ENCODE data around the gene RBM19.
A peak's percentile ranks its signal among the peaks of the same experiment; 100 is the strongest.
"Not testable (repeated sequence)": the region's sequence is repeated elsewhere in the genome, so short reads cannot be mapped to it uniquely, and the experiment has no call there.

Gene RBM19, protein sequence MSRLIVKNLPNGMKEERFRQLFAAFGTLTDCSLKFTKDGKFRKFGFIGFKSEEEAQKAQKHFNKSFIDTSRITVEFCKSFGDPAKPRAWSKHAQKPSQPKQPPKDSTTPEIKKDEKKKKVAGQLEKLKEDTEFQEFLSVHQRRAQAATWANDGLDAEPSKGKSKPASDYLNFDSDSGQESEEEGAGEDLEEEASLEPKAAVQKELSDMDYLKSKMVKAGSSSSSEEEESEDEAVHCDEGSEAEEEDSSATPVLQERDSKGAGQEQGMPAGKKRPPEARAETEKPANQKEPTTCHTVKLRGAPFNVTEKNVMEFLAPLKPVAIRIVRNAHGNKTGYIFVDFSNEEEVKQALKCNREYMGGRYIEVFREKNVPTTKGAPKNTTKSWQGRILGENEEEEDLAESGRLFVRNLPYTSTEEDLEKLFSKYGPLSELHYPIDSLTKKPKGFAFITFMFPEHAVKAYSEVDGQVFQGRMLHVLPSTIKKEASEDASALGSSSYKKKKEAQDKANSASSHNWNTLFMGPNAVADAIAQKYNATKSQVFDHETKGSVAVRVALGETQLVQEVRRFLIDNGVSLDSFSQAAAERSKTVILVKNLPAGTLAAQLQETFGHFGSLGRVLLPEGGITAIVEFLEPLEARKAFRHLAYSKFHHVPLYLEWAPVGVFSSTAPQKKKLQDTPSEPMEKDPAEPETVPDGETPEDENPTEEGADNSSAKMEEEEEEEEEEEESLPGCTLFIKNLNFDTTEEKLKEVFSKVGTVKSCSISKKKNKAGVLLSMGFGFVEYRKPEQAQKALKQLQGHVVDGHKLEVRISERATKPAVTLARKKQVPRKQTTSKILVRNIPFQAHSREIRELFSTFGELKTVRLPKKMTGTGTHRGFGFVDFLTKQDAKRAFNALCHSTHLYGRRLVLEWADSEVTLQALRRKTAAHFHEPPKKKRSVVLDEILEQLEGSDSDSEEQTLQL

DNA sequence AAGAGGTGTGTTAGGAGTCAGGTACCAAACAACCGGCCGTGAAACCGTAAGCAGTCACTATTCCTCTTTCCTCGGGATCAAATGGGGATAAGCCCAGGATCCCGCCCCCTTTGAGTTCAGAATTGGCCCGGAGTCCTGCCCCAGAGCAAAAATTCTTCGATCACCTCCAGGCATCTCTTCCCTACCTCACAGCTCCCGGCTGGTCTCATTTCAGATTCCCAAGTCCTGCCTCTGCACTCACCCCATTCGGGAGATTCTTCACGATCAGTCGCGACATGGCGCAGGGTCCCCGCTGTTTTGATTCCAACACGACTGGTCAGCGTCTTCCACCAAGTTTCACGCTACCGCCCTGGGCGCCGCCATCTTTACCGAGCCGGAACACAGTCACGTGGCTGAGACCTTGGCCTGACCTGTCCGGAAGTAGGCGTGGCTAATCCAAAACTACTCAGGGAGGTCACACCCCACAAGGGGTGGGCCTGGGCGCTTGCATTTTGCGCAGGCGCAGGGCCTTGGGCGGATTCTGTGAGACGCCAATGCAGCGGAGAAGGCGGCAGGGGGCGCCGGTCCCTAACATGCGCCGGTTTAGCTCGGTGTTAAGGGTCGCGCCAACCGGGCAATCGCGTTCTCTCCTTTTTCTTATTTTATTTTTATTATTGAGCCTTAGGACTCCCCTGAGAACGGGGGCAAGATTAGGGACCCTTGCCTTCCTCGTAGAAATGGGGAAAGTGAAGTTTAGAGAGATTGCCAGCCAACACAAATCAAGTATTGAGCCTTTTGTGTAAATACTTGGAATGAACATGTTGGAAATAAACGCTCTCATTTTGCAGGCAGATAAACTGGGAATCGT, at the start of gene RBM19:
TSS of gene RBM19 (minus strand) at position 375 of the 847 bp plus-strand sequence. CDS start at position 277, 98 bp downstream.
- peak; percentile 100 for DNase-seq

DNA sequence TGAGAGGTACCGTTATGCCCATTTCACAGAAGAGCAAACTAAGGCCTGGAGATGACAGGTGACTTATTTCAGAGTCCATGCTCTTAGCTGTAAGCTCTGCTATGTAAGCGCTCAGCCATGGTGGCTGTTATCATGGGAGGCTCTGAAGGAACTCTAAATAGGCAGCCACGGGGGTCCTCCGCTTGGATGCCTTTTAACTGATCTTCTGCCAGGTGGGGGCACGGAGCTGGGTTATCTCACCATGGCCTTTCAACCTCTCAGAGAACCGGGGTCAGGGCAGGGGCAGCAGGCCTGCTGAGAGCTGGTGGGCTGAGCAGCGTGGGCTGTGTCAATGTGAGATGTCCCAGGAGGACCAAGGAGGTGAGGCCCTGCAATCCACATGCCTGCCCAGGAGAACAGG, 49.7 kb upstream of the RBM19 start:
- DNase-seq: no peak

DNA sequence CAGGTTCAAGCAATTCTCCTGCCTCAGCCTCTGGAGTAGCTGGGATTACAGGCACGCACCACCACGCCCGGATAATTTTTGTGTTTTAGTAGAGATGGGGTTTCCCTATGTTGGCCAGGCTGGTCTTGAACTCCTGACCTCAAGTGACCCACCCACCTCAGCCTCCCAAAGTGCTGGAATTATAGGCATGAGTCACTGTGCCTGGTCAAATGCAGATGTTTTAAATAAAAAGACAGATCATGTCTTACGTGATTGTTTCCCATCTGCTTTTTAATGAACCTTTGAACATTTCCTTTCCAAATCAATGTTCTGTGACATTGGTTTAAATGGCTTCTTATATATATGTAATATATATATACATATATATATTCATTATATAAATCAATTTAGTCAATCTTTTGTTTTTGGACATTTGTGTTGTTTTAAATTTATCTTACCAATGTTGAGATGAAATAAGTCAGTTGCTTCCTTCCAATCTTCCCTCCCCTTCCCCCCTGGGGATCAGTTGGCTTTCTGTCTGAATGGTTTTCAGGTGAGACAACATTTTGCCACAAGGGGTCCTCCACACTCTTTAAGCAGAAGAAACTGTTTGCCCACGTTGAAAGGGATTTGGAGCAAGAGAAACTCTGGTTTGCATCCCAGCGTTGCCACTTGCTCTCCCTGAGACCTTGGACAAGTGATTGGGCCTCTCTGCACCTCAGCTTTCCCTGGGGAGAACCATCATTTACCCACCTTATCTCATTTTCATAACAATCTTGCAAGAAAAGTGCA, 47.6 kb upstream of the RBM19 start:
- DNase-seq: peak; percentile 60

DNA sequence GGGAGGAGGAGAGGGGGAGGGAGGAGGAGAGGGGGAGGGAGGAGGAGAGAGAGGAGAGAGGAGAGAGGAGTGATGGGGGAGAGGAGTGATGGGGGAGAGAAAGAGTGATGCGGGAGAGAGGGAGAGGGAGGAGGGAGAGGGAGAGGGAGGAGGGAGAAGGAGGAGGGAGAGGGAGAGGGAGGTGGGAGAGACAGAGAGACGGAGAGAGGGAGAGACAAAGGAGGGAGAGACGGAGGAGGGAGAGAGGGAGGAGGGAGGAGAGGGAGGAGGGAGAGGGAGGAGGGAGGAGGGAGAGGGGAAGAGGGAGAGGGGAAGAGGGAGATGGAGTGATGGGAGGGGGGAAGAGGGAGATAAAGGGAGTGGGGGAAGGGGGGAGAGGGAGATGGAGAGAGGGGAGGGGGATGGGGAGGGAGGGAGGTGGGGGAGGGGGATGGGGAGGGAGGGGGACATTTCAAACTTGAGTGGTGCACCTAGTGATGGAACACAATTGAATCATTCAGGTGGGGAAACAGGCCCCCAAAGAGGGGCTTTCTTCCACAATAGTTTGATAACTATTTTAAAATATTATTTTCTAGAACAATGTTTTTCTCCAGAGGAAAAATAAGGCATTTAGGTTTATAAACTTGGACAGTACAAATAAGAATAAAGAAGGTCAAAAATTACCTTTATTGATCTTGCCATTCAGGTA, 46.8 kb upstream of the RBM19 start:
- DNase-seq: no peak

DNA sequence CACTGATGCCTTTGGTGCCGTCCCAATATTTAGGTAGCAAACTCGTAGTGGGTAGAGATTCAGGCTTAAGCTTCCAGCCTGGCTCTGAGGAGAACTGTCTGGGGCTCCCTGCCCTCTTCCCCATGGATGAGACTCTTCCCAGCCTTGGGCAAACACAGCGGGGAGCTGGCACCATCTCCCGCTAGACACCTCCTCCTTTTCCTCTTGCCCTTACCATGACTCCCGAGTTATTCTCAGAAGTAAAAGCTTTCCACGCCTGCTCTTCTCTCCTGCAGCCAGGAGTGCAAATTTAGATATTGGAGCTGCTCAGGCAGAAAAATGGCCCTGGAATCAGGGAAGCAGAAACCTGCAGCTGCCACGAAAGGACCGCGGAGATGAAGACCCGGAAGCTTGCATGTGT, 45.6 kb upstream of the RBM19 start:
- peak; percentile 44 for DNase-seq

DNA sequence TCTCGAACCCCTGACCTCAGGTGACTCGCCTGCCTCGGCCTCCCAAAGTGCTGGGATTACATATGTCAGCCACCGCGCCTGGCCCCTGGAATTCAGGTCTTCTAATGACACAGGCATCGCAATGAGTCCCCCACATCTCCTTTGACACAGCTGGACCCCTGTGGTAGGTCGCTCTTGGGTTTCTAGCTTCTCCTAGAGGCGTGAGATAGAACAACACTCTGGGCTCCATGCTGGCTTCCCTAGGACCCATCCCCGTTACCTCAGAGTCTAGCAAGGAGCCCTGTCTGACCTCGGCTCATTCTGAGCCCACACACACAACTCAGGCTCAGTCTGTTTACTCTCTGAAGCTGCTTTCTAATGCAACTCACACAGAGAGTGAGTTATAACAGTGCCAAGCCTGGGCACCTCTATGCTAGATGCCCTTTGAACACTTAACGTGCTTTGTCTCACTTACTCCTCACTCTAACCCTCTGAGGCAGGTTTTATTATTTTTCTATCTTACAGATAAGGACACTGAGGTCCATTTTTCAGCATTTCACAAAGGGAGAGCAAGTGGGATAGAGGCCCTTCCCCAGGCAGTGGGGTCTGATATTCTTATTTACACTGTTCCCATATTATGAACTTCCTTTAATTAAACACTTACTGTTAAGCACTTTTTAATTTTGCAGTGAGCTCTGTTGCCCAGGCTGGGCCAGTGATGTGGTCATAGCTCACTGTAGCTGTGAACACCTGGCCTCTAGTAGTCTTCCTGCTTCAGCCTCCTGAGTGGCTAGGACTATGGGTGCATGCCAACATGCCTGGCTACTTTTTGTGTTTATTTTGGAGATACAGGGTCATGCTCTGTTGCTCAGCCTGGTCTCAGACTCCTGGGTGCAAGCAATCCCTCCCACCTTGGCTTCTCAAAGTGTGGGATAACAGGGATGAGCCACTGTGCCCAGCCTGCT, 40.6 kb upstream of the RBM19 start:
- peak; percentile 34 for DNase-seq

DNA sequence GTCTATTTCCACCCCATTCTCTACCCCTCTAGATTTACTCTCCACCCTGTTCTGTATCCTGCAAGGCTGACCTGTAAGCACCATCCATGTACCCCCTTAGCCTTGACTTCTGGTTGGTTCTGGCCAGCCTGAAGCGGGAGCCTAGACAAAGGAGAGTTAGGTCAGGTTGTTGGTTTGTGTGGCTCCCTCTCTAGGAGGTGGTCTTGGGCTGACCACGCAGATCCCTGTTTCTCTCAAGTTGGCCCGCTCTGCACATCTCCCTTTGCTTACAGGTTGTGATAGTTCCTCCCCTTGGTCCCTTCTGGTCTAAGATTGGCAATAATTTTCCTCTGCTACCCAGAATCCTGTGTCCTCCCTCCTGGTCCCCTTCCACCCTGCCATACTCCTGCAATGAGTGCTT, 38.3 kb upstream of the RBM19 start:
- no peak for DNase-seq

DNA sequence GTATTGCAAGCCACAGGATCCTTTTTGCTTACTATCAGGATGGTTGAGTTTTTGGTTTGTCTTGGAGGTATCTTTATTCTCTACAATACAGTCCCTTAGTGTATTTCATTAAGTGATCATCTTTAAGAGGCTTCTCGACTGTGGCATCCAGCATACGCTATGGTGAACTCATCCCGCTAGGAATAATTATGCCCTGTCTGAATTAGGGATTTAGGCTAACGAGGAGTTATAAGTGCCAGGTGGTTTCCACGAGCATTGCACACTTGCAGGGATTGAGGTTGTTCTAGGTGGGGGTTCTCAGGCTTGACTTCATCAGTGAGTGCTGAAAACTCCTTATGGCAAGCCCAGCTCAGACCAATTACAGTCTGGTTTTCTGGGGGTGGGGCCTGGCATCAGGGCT, 37.2 kb upstream of the RBM19 start:
- DNase-seq: no peak

DNA sequence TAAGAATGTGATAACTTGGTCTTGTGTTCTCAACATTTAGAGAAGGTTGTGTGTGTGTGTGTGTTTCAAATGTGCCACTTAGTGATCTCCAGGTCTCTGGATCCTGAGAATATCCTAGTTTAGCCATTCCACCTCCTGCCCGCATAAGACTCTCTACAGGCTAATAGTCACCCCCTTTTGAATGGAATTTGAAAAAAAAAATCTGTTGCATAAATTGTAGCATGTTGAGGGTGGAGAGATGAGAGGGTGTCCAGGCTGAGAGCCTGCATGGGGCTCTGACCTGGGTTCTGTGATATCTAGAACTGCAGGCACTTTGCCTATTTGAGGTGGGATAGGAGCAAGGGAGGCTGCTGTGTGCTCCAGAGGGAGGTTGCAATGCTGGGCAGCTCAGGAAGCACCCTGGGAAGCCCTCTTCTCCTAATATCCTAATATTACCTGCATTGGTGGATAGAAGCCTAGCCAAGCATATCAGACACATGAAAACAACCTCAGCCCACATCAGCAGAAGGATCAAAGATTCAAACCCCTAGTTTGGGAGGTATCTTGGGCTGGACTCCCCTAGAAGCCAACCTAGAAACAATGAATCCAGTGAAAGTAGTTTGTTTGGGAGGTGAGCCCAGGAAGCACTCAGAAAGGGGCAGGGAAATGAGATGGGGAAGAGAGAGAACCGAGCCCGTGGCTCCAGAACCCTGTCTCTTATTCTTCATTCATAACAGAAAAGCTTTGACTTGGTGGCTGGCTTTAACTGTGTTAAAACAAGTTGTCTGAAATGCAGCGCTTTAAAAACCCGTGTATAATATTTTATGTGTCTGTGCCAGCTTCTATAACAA, 35.6 kb upstream of the RBM19 start:
- no peak for DNase-seq

DNA sequence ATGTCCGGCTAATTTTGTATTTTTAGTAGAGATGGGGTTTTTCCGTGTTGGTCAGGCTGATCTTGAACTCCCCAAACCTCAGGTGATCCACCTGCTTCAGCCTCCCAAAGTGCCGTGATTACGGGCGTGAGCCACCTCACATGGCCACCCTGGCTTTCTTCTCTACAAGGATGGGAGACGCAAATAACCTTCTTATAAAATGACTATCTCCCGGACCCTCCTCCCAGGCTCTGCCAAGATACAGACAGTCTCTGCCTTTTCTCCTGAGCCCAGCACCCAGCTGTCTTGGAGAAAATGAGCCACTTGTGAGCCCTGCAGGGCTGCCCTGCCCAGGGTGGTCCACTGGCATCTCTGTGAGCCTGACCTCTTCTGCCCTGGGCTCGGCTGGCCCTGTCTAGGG, 34.7 kb upstream of the RBM19 start:
- DNase-seq: no peak

DNA sequence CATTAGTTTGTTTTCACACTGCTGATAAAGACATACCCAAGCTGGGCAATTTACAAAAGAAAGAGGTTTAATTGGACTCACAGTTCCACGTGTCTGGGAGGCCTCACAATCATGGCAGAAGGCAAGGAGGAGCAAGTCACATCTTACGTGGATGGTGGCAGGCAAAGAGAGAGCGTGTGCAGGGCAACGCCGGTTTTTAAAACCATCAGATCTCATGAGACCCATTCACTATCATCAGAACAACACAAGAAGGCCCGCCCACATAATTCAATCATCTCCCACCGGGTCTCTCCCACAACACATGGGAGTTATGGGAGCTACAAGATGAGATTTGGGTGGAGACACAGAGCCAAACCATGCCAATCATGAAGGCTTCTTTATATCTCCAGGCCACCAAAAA, 34.1 kb upstream of the RBM19 start:
- DNase-seq: not testable (repeated sequence)

DNA sequence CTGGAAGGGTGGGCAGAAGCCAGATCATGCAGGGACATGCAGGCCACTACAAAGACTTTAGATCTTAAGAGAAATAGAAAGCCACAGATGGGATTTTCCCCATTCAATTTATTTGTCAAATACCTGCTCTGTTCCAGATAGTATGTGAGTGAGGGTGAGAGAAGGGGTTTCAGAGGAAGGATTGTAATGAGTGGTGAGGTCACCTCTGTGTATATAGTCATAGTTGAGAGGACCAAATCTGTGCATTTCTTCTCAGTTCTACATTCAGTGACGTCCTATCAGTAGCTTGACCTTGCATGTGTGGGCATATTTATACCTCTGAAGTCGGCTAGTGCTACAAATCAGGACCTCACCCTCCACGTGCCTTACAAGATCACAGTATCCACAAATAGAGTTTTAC, 31.2 kb upstream of the RBM19 start:
- DNase-seq: no peak

DNA sequence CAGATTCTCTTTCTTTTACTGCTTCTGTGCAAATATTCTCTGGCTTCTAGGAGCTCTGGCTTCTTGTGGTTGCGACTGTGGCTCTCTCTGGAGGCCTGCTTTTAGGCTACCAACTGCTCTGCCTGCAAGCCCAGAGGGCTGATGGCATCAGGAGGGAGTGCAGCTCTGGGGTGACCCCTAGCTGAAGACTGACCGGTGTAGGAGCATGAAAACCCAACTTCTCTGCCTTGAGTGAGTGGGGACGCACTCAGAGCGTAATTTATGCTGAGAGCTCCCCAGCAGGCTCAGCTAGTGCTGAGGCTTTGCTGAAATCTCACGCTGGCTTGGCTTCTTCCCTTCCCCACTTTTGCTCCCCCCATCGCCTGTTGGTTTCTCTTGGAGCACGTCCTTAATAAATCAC, 29.9 kb upstream of the RBM19 start:
- no peak for DNase-seq

DNA sequence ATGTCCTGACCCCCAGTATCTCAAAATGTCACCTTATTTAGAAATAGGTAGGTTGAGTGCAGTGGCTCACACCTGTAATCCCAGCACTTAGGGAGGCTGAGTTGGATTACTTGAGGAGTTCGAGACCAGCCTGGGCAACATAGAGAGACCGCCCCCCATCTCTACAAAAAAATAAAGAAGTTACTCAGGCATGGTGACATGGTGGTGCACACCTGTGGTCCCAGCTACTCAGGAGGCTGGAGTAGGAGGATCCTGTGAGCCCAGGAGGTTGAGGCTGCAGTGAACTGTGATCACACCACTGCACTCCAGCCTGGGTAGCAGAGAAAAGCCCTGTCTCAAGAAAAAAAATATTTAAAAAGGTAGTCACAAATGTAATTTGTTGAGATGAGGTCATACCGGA, 27.9 kb upstream of the RBM19 start:
- DNase-seq: no peak

DNA sequence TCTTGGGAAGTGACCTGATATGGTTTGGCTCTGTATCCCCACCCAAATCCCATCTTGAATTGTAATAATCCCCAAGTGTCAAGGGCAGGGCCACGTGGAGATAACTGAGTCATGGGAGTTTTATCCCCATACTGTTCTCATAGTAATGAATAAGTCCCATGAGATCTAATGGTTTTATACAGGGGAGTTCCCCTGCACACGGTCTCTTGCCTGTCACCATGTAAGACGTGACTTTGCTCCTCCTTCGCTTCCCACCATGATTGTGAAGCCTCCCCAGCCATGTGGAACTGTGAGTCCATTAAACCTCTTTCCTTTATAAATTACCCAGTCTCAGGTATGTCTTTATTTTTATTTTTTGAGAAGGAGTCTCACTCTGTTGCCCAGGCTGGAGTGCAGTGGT, 26.6 kb upstream of the RBM19 start:
- DNase-seq: not testable (repeated sequence)

DNA sequence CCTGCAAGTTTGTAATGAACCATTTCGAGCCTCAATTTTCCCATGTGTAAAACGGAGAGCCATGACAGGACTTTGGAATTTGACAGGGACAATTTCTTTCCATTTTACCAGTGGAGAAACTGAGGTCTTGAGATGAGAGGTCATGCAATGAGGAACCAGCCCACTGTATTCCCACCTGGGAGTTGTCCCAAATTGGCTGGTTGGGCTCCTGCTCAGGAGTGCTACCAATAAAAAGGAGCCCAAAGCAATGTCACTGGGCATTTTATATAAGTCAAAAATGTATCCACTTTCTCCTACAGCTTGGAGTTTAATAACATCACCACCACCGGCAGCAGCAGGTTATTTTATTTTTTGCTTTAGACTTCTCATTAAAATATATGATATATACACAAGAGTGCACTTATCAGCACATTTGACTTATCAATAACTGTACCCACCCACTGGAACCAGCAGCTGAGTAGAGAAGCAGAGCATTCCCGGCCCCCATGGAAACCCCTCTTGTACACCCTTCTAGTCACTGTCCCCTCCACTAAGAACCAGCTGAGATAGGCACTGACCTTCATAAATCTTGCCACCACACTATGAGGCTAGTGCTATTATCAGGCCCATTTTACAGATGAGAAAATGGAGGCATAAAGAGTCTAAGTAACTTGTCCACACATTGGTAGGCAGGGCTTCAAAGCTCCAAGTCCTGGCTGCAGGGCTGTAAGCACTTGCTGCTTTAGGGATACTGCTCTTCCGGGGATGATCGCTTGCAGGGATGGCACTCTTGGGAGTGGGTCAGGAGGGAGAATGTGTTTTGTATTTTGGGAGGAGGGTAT, 25.3 kb upstream of the RBM19 start:
- DNase-seq: no peak

DNA sequence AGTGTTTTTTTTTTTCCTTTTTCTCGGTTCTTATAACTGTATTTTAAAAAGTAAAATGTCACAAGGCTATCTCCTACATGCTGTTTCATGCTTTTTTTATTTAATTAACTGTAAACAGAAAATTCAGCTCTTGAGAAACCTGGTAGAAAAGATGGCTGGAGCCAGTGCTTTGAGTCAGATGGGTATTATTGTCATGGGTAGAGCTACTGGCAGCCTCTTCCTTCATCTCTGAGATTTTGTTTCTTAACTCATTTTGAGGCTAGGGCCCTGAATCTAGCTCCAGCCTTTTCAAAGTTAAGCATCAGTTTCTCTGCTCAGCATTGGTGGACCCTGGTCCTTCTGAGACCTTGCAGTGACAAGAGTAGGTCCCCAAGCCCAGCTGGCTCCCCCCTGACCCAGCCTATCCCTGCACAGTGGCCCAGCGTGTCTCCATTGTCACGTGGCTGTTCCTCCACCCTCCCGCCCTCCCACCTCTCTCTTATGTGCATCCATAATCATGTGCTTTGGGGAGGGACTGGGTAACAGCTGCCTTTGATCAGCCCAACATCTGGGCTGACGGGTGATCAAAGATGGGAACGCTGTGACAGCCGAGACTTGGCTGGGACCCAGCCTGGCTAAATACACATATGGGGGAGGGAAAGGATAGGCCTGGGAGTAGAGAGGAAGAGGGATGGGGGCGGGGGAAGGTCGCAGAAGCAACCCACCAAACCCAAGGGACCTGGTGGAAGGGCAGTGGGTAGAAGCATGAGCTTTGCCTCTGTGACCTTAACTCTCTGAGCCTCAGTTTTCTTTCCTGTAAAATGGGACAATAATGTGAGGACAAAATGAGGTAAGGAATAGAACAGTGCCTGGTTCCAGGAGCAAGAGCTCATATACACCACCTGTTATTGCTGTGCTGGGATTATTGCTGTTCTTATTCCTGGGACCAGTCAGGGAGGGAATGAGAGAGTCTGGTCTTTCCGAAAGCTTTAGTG, 24.4 kb upstream of the RBM19 start:
- DNase-seq: peak; percentile 34

All from DMS53 (cell line).